Kasumi-1 (cell line): ENCODE results near the gene API5.

Source experiments
- DNase-seq, 2 experiments: peaks; one replicate each; lab custom pipeline; 2025; lab: John Stamatoyannopoulos, UW

API5 gene

GRCh38 chr11:43359422-43359818 lies 47.6 kb downstream of the API5 start:
- DNase-seq = peak; percentile 41 to 46

- DNase-seq = peak; percentile 31 to 61
Measured at GRCh38 chr11:43360361-43361032, 48.7 kb downstream of the API5 start.

- DNase-seq = no peak
Measured at GRCh38 chr11:43366677-43367076, 54.9 kb downstream of the API5 start.

GRCh38 chr11:43367382-43368178 lies 55.8 kb downstream of the API5 start:
- no peak for DNase-seq

GRCh38 chr11:43376065-43376464 lies 64.3 kb downstream of the API5 start:
- DNase-seq = no peak

GRCh38 chr11:43376594-43376993 lies 64.8 kb downstream of the API5 start:
- no peak for DNase-seq

- no peak for DNase-seq
Measured at GRCh38 chr11:43377389-43377788, 65.6 kb downstream of the API5 start.

GRCh38 chr11:43378897-43379296 lies 67.1 kb downstream of the API5 start:
- no peak for DNase-seq

GRCh38 chr11:43381802-43382201 lies 70.0 kb downstream of the API5 start:
- no peak for DNase-seq

- DNase-seq = no peak
Measured at GRCh38 chr11:43382614-43383013, 70.8 kb downstream of the API5 start.

- no peak for DNase-seq
Measured at GRCh38 chr11:43384393-43384792, 72.6 kb downstream of the API5 start.

GRCh38 chr11:43392713-43393112 lies 80.9 kb downstream of the API5 start:
- no peak for DNase-seq

GRCh38 chr11:43393765-43394355 lies 82.1 kb downstream of the API5 start:
- DNase-seq = no peak
